Astrocyte of the spinal cord (primary cell): ENCODE measurements around the gene COL5A1.

Experiments
- DNase-seq: peaks from one replicate; pipeline ENCODE4 v3.0.0; 2011; ENCODE audit warnings: low read depth, low spot score
- H3K4me3 ChIP-seq: 2 replicates; pipeline ENCODE4 v1.5.1; 2011; ENCODE audit warnings: low read depth, mild to moderate bottlenecking, low read length, moderate library complexity
- CTCF ChIP-seq: IDR thresholded peaks from 2 replicates; pipeline ENCODE4 v1.5.1; 2012; ENCODE audit warnings: low read depth, mild to moderate bottlenecking, low read length, inconsistent platforms
- in situ Hi-C: cut with HindIII; loops from 2 replicates; pipeline ENCODE4 v1.10.0; 2017; ENCODE audit warnings: low sequenced_read_pairs

COL5A1 gene

GRCh38 chr9:134617836-134618162 lies 23.8 kb upstream of the COL5A1 start:
- no peak for DNase-seq
- TF ChIP-seq CTCF, result no peak
- no peak overlapping the region for H3K4me3 ChIP-seq
- in situ Hi-C loops, result no loop called here

GRCh38 chr9:134618163-134618832 lies 23.3 kb upstream of the COL5A1 start:
- in situ Hi-C loops, result no loop called here
- DNase-seq, result no peak
- no peak for TF ChIP-seq CTCF
- no peak overlapping the region for H3K4me3 ChIP-seq

GRCh38 chr9:134618833-134619447 lies 22.7 kb upstream of the COL5A1 start:
- no peak overlapping the region for H3K4me3 ChIP-seq
- no peak for TF ChIP-seq CTCF
- in situ Hi-C loops, result no loop called here
- no peak for DNase-seq

DNA sequence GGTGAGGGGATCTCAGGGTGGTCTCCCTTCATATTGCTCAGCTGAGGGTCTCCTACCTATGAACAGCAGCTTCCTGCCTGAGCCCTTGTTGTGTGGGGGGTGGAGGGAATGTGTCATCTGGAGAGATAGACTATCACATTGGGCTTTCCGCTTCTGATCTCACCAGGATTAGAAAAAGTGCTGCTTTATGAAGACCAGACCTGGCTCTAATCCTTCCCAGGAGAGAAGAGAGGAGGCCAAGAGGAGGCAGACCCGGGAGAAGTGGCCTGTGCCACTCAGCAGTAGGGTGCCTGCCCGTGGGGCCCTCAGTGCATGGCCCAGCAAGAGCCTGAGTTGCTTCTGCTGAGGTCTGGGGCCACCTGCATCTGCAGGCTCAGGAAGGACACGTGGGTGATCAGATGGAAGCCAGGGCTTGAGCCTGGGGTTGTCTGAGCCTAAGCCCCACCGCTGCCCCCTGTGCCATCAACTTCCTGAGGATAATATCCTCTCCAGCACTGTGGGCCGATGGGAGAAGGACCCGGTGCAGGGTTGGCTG lies 22.1 kb upstream of the COL5A1 start:
- TF ChIP-seq CTCF, result no peak
- H3K4me3 ChIP-seq, result no peak overlapping the region
- DNase-seq, result no peak
- in situ Hi-C loops, result no loop called here

DNA sequence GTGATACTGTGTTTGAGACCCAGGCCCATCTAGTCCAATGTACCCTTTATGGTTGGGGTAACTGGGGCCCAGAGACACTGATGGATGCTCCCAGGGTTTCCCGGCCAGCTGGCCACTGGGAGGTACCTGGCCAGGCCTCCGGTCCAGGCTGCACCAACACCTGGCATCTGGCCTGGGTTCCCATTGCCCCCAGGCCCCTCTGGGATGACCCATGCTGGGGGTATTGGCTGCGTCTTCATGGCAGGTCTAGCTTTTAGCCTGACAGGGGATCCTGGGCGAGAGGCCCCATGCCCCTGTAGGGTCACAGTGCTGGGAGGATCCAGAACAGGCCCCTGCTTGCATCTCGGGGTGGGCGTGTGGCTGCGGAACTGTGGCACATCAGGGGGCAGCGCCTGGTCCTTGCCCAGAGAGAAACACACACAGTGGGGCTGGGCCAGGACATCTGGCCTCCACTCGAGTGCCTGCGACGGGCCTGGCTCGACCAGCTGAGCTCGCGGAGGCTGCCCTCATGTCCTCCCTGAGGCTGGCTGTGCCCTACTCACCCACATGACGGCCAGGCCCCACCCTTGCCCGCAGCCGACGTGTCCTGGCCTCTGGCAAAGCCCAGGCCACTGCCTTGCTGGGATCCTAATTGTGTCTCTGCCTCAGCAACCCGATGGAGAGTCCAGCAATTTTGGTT lies 21.5 kb upstream of the COL5A1 start:
- no peak for TF ChIP-seq CTCF
- H3K4me3 ChIP-seq, result no peak overlapping the region
- no peak for DNase-seq
- in situ Hi-C loops, result no loop called here

DNA sequence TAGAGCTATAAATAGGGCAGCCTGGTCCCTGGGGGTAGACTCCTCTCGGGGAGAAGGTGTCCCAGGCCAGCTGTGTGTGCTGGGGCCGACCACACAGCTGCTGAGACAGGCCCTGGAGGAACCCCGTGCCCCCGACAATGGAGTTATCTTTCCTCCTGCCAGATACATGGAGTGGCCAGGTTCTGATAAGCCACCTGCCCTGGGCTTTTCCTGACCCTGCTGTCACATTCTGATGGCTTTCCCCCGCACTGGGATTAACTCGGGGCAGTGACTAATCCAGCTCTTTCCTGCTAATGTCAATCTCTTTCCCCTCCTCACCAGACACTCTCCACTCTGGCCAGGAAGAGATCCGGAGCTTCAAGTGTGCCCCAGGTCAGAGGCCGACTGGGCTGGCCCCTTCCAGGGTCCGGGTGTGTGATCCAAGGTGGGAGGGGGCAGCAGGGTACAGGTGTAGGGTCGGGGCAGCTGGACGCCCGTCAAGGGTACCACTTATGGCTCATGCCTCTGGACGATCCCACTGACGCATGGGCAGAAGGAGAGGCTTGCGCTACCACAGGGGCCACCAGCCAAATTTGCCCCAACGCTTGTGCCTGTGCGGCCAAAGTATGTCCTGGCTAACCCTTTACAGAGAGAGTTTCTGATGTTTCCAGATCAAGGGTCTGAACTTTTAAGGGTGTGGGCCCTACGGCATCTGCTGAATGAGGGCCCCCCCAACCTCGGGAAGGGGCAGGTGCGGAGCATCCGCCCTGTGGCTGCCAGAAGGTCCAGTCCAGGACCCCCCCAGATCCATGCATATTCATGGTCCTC lies 20.6 kb upstream of the COL5A1 start:
- no peak overlapping the region for H3K4me3 ChIP-seq
- in situ Hi-C loops, result no loop called here
- DNase-seq, result no peak
- TF ChIP-seq CTCF, result no peak
